H1 (cell line): ENCODE data around the gene LPGAT1. TPM values are rescaled to one million over a fixed set of nuclear protein-coding genes. Genes with fewer than 3 reads are reported as not detected.

Source experiments
- CTCF ChIA-PET: fragments of 300-600 bp; sonication (Branson Sonifier 250); formaldehyde crosslinking; loops from one replicate; lab custom pipeline; 2021; ENCODE audit not compliant: partially characterized antibody; lab: Charles Lee
- POLR2A ChIA-PET: fragments of 300-600 bp; sonication (Branson Sonifier 250); formaldehyde crosslinking; loops from one replicate; lab custom pipeline; 2021; ENCODE audit warnings: inconsistent platforms; ENCODE audit not compliant: partially characterized antibody; lab: Charles Lee
- DNase-seq, 2 experiments: peaks; one replicate each; pipeline versions ENCODE4 v3.0.0 to v3.0.0-alpha.2; 2010 to 2022; ENCODE audit warnings: low spot score in 2 of 2, low read depth in 1 of 2, mixed read lengths in 1 of 2
- FAIRE-seq: peaks from 2 replicates; lab custom pipeline; 2011; peaks lifted over from hg19 to GRCh38; lab: Jason Lieb, UNC
- H2AFZ ChIP-seq: 2 replicates; pipeline ENCODE4 v1.8.1; 2012; ENCODE audit warnings: low read length, inconsistent platforms
- H2AK5ac ChIP-seq: 2 replicates; pipeline ENCODE4 v1.6.1; 2013; ENCODE audit warnings: low read depth, low read length
- H2BK120ac ChIP-seq: replicated peaks from 2 replicates; pipeline ENCODE3; 2013; ENCODE audit warnings: low read depth, low read length, inconsistent platforms
- H2BK12ac ChIP-seq: 2 replicates; pipeline ENCODE4 v1.6.1; 2013; ENCODE audit warnings: low read depth, low read length
- H2BK15ac ChIP-seq: 2 replicates; pipeline ENCODE4 v1.6.1; 2013; ENCODE audit warnings: low read length
- H2BK20ac ChIP-seq: 2 replicates; pipeline ENCODE4 v1.6.1; 2013; ENCODE audit warnings: low read length
- H2BK5ac ChIP-seq: 2 replicates; pipeline ENCODE4 v1.6.1; 2013; ENCODE audit warnings: low read depth, low read length
- H3K14ac ChIP-seq: 2 replicates; pipeline ENCODE4 v1.6.1; 2013; ENCODE audit warnings: inconsistent platforms; ENCODE audit not compliant: insufficient read length
- H3K18ac ChIP-seq: 2 replicates; pipeline ENCODE4 v1.6.1; 2013; ENCODE audit warnings: low read length; ENCODE audit errors: extremely low read depth
- H3K23ac ChIP-seq: 2 replicates; pipeline ENCODE4 v1.6.1; 2013; ENCODE audit warnings: inconsistent platforms; ENCODE audit not compliant: insufficient read length
- H3K23me2 ChIP-seq: 2 replicates; pipeline ENCODE4 v1.6.1; 2013; ENCODE audit warnings: low read depth, low read length
- H3K27ac ChIP-seq: 2 replicates; pipeline ENCODE4 v1.6.1; 2011; ENCODE audit warnings: low read depth, low read length, inconsistent platforms
- H3K27me3 ChIP-seq, 4 experiments: replicated peaks in 1 of 4; 1 replicate in 1 of 4; 2 replicates in 3 of 4; pipeline versions ENCODE4 v1.6.1 to v1.8.1; 2011 to 2013; ENCODE audit warnings: low read length in 3 of 4, mild to moderate bottlenecking in 3 of 4, inconsistent platforms in 2 of 4, mixed read lengths in 2 of 4, moderate library complexity in 1 of 4; ENCODE audit not compliant: control insufficient read depth in 3 of 4, insufficient read depth in 3 of 4; ENCODE audit errors: extremely low read depth in 1 of 4
- H3K36me3 ChIP-seq, 4 experiments: 2 replicates each; pipeline versions ENCODE4 v1.6.1 to v1.8.1; 2011 to 2013; ENCODE audit warnings: mild to moderate bottlenecking in 4 of 4, low read length in 3 of 4, moderate library complexity in 2 of 4, control low read depth in 1 of 4, inconsistent platforms in 1 of 4; ENCODE audit not compliant: insufficient read depth in 4 of 4, control insufficient read depth in 2 of 4
- H3K4ac ChIP-seq: replicated peaks from 2 replicates; pipeline ENCODE3; 2013; ENCODE audit warnings: low read length, low read depth, mixed read lengths, inconsistent platforms; ENCODE audit not compliant: insufficient read length
- H3K4me1 ChIP-seq, 4 experiments: replicated peaks in 1 of 4; 1 replicate in 1 of 4; 2 replicates in 3 of 4; pipeline versions ENCODE4 v1.6.1 to v1.8.1; 2011 to 2013; ENCODE audit warnings: low read length in 3 of 4, inconsistent platforms in 2 of 4, mixed read lengths in 1 of 4; ENCODE audit not compliant: insufficient read depth in 4 of 4, control insufficient read depth in 3 of 4
- H3K4me2 ChIP-seq, 2 experiments: 2 replicates each; pipeline versions ENCODE4 v1.6.1 to v1.8.1; 2011 to 2013; ENCODE audit warnings: low read depth in 2 of 2, low read length in 2 of 2, control low read depth in 1 of 2, inconsistent platforms in 1 of 2, mild to moderate bottlenecking in 1 of 2; ENCODE audit not compliant: insufficient read depth in 1 of 2
- H3K4me3 ChIP-seq, 4 experiments: fragments of 200-600, 300-600 bp in 1 of 4; sonication (generic), shearing (Covaris generic), sonication (Bioruptor Twin) in 1 of 4; 2 replicates each; pipeline versions ENCODE4 v1.5.1 to v1.8.1; 2011 to 2016; ENCODE audit warnings: low read length in 4 of 4, low read depth in 3 of 4, control low read depth in 2 of 4, inconsistent platforms in 2 of 4, mild to moderate bottlenecking in 2 of 4, mixed read lengths in 1 of 4, moderate library complexity in 1 of 4; ENCODE audit not compliant: insufficient read depth in 2 of 4; ENCODE audit errors: extremely low read depth in 1 of 4
- H3K56ac ChIP-seq: replicated peaks from 2 replicates; pipeline ENCODE3; 2013; ENCODE audit warnings: low read depth, mild to moderate bottlenecking, mixed read lengths, low read length, inconsistent platforms; ENCODE audit not compliant: insufficient read length
- H3K79me1 ChIP-seq: 2 replicates; pipeline ENCODE4 v1.6.1; 2013; ENCODE audit warnings: low read depth, low read length, control low read depth
- H3K79me2 ChIP-seq, 2 experiments: 2 replicates each; pipeline versions ENCODE4 v1.6.1 to v1.8.1; 2012 to 2013; ENCODE audit warnings: low read length in 2 of 2, mild to moderate bottlenecking in 2 of 2, inconsistent platforms in 1 of 2; ENCODE audit not compliant: insufficient read depth in 2 of 2, control insufficient read depth in 1 of 2
- H3K9ac ChIP-seq, 4 experiments: replicated peaks in 1 of 4; 1 replicate in 1 of 4; 2 replicates in 3 of 4; pipeline versions ENCODE4 v1.6.1 to v1.8.1; 2011 to 2013; ENCODE audit warnings: low read depth in 3 of 4, low read length in 3 of 4, control low read depth in 2 of 4, mild to moderate bottlenecking in 2 of 4, moderate library complexity in 2 of 4, inconsistent platforms in 1 of 4; ENCODE audit errors: extremely low read depth in 1 of 4
- H3K9me3 ChIP-seq, 2 experiments: 2 replicates each; pipeline versions ENCODE4 v1.6.1 to v1.8.1; 2012 to 2013; ENCODE audit warnings: mild to moderate bottlenecking in 2 of 2, moderate library complexity in 2 of 2, control low read depth in 1 of 2, inconsistent platforms in 1 of 2, low read depth in 1 of 2, low read length in 1 of 2, mixed read lengths in 1 of 2; ENCODE audit not compliant: insufficient read depth in 2 of 2
- H4K20me1 ChIP-seq, 2 experiments: replicated peaks in 1 of 2; 2 replicates each; pipeline versions ENCODE3 to v1.8.1; 2011 to 2013; ENCODE audit warnings: inconsistent platforms in 2 of 2, low read length in 2 of 2, mild to moderate bottlenecking in 1 of 2; ENCODE audit not compliant: insufficient read depth in 2 of 2, control insufficient read depth in 1 of 2
- H4K5ac ChIP-seq: 2 replicates; pipeline ENCODE4 v1.6.1; 2013; ENCODE audit warnings: low read length, low read depth, mixed read lengths, inconsistent platforms; ENCODE audit not compliant: insufficient read length
- H4K8ac ChIP-seq: 2 replicates; pipeline ENCODE4 v1.8.0; 2013; ENCODE audit warnings: mild to moderate bottlenecking, moderate library complexity, low read length, inconsistent platforms; ENCODE audit not compliant: insufficient read depth; ENCODE audit errors: extremely low read depth
- H4K91ac ChIP-seq: replicated peaks from 2 replicates; pipeline ENCODE3; 2013; ENCODE audit warnings: low read length, mixed read lengths, inconsistent platforms; ENCODE audit not compliant: insufficient read length
- CBX5 ChIP-seq: fragments of 300-800, 300-1000 bp; sonication (generic); IDR thresholded peaks from 2 replicates; pipeline ENCODE4 v1.7.1; 2016; ENCODE audit warnings: antibody characterized with exemption, low read length, low read depth
- CEBPB ChIP-seq: IDR thresholded peaks from 2 replicates; pipeline ENCODE4 v1.6.1; 2012; ENCODE audit warnings: low read depth, low read length
- EP300 ChIP-seq, 2 experiments: IDR thresholded peaks; 1 replicate in 1 of 2; 2 replicates in 1 of 2; pipeline ENCODE4 v1.6.1; 2011 to 2012; ENCODE audit warnings: low read depth in 2 of 2, low read length in 2 of 2, mild to moderate bottlenecking in 2 of 2, borderline replicate concordance in 1 of 2, inconsistent platforms in 1 of 2, moderate library complexity in 1 of 2
- GABPA ChIP-seq: IDR thresholded peaks from 2 replicates; pipeline ENCODE4 v1.6.1; 2011; ENCODE audit warnings: mild to moderate bottlenecking, low read length, moderate library complexity, borderline replicate concordance; ENCODE audit not compliant: insufficient read depth
- JUND ChIP-seq: IDR thresholded peaks from 2 replicates; pipeline ENCODE4 v1.6.1; 2011; ENCODE audit warnings: mild to moderate bottlenecking, improper control_type of control experiment, low read length
- KDM4A ChIP-seq: IDR thresholded peaks from one replicate; pipeline ENCODE4 v1.7.1; 2012; ENCODE audit warnings: low read depth, mild to moderate bottlenecking, moderate library complexity, low read length, inconsistent platforms; ENCODE audit not compliant: severe bottlenecking
- whole genome bisulfite sequencing, 2 experiments: shearing (Covaris generic) in 1 of 2; methylation state at CpG; one replicate each; pipeline versions ENCODE4 v1.1.6 to v1.1.7; 2013 to 2015; ENCODE audit warnings: low lambda C conversion rate in 2 of 2, mixed read lengths in 2 of 2, inconsistent platforms in 1 of 2, low coverage in 1 of 2, missing lambda C conversion rate in 1 of 2; ENCODE audit not compliant: insufficient replicate concordance in 2 of 2, insufficient coverage in 1 of 2, insufficient read length in 1 of 2; ENCODE audit errors: extremely low coverage in 1 of 2, missing lambda C conversion rate in 1 of 2; 5-methylcytosine and 5-hydroxymethylcytosine counted together
- polyA plus RNA-seq, 7 experiments: library from polyadenylated mRNA; depleted of rRNA in 3 of 7; stranded (reverse) in 5 of 7; unstranded in 2 of 7; fragments of >200 nt in 5 of 7; fragments of 200-250 nt in 2 of 7; gene quantifications; 1 replicate in 5 of 7; 2 replicates in 1 of 7; 4 replicates in 1 of 7; pipeline versions ENCODE4 v1.2.1 to v1.2.3, GENCODE V29; 2011 to 2013; ENCODE audit warnings: missing spikeins in 2 of 7, mixed read lengths in 2 of 7
- total RNA-seq: library from RNA; stranded (reverse); fragmentation: NEBNext Ultra II Directional; extraction: Animal tissue kit (Norgen Biotek cat#: 25700); gene quantifications from 2 replicates; pipeline ENCODE4 v1.2.1, GENCODE V29; 2021
- TF ChIP-seq, protein P1 (sequence below): IDR thresholded peaks from 2 replicates; pipeline ENCODE4 v1.6.1; 2012; ENCODE audit warnings: inconsistent platforms

The LPGAT1 gene
- total and polyA plus RNA-seq, 2 of the 8 experiments (the other 6 are each of a cell fraction or from before 2014, with no cell fraction given) = 2.3 to 13.5 TPM

GRCh38 chr1:211756471-211757020 lies 74.0 kb downstream of the LPGAT1 start:
- POLR2A ChIA-PET = no interaction called here
- H3K9me3 ChIP-seq = no peaks in the 10 kb centered on the region
- no peak overlapping the region for H3K4ac ChIP-seq
- DNase-seq = no peak
- H2AFZ ChIP-seq = no peak overlapping the region
- H4K8ac ChIP-seq = no peak overlapping the region
- no peak overlapping the region for H3K14ac ChIP-seq
- WGBS, 2 experiments = 96% methylated on average over 7 of the region's 7 CpGs; no CpG with 5 or more reads in 1 of the 2 experiments
- H3K27me3 ChIP-seq = no peaks in the 10 kb centered on the region
- CTCF ChIA-PET = interaction anchor here (1.3 kb wide), 1 partner anchor 60 kb away, joined by 3 read pairs; no protein-coding TSS in a partner anchor
- H3K9ac ChIP-seq = no peak overlapping the region
- no peak overlapping the region for H2AK5ac ChIP-seq
- H2BK120ac ChIP-seq = no peak overlapping the region
- no peak overlapping the region for H2BK15ac ChIP-seq
- H3K79me1 ChIP-seq = no peaks in the 10 kb centered on the region
- no peak overlapping the region for H4K5ac ChIP-seq
- TF ChIP-seq GABPA (no peak), JUND (no peak), CEBPB (no peak), EP300 (IDR thresholded peaks at IDR 0.05; ENCODE audit: borderline replicate concordance in 1 of 2, low read depth in 2 of 2, low read length in 2 of 2) (no peak), CBX5 (no peak), KDM4A (no peak)
- TF ChIP-seq, protein P1, sequence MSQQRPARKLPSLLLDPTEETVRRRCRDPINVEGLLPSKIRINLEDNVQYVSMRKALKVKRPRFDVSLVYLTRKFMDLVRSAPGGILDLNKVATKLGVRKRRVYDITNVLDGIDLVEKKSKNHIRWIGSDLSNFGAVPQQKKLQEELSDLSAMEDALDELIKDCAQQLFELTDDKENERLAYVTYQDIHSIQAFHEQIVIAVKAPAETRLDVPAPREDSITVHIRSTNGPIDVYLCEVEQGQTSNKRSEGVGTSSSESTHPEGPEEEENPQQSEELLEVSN = no peak
- H3K27ac ChIP-seq = no peak overlapping the region
- no peak overlapping the region for H4K91ac ChIP-seq
- no peak for FAIRE-seq
- no peaks in the 10 kb centered on the region for H3K36me3 ChIP-seq
- no peak overlapping the region for H3K18ac ChIP-seq
- no peak overlapping the region for H3K23ac ChIP-seq
- no peak overlapping the region for H3K56ac ChIP-seq
- no peak overlapping the region for H3K4me3 ChIP-seq
- H3K23me2 ChIP-seq = no peaks in the 10 kb centered on the region
- H2BK12ac ChIP-seq = no peak overlapping the region
- H4K20me1 ChIP-seq = no peaks in the 10 kb centered on the region
- no peaks in the 10 kb centered on the region for H3K79me2 ChIP-seq
- H3K4me1 ChIP-seq = peaks cover 0 to 3% (median 0%) of the 10 kb centered on the region in 4 experiments; a peak in 1 of 7 replicates
- no peak overlapping the region for H2BK20ac ChIP-seq
- no peak overlapping the region for H3K4me2 ChIP-seq
- H2BK5ac ChIP-seq = no peak overlapping the region
